ENCODE results near the gene XRCC3.

DNA sequence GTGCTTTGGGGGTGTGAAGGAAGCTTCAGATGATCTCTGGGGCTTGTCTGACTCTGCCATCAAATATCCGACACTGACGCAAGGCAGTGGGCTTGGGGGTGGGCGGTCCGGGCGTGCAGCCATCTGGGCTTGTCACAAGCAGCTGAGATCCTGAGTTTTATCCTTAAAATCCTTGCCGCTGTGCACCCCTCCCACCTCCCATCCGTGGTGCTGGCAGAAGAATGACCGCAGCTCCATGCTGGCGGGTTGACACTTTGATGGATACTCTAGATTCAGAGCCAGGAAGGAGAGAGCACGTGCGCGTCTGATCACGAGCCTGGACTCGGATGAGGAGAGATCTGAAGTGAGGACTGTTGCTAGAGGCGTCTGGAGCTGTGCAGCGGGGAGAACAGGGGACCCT, 3.3 kb upstream of the XRCC3 start:
- TF ChIP-seq, protein P1, sequence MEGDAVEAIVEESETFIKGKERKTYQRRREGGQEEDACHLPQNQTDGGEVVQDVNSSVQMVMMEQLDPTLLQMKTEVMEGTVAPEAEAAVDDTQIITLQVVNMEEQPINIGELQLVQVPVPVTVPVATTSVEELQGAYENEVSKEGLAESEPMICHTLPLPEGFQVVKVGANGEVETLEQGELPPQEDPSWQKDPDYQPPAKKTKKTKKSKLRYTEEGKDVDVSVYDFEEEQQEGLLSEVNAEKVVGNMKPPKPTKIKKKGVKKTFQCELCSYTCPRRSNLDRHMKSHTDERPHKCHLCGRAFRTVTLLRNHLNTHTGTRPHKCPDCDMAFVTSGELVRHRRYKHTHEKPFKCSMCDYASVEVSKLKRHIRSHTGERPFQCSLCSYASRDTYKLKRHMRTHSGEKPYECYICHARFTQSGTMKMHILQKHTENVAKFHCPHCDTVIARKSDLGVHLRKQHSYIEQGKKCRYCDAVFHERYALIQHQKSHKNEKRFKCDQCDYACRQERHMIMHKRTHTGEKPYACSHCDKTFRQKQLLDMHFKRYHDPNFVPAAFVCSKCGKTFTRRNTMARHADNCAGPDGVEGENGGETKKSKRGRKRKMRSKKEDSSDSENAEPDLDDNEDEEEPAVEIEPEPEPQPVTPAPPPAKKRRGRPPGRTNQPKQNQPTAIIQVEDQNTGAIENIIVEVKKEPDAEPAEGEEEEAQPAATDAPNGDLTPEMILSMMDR (IDR thresholded peaks at IDR 0.05): no peak
- no peak for TF ChIP-seq POLR2A (IDR thresholded peaks at IDR 0.05)
